Ishikawa (cell line): Measurements from ENCODE around the gene C21orf91.

Source experiments
- CEBPB ChIP-seq: IDR thresholded peaks from 2 replicates; pipeline ENCODE4 v1.6.1; 2012
- EP300 ChIP-seq: IDR thresholded peaks from 2 replicates; pipeline ENCODE4 v1.6.1; 2012; ENCODE audit warnings: borderline replicate concordance
- MAX ChIP-seq: IDR thresholded peaks from 2 replicates; pipeline ENCODE4 v1.6.1; 2012
- NFIC ChIP-seq: IDR thresholded peaks from 2 replicates; pipeline ENCODE4 v1.6.1; 2012
- TAF1 ChIP-seq: IDR thresholded peaks from 2 replicates; pipeline ENCODE4 v1.6.1; 2012; ENCODE audit warnings: low read depth, mild to moderate bottlenecking
- TCF12 ChIP-seq: IDR thresholded peaks from 2 replicates; pipeline ENCODE4 v1.6.1; 2012; ENCODE audit warnings: low read depth
- YY1 ChIP-seq: IDR thresholded peaks from 2 replicates; pipeline ENCODE4 v1.6.1; 2012; ENCODE audit warnings: low read depth

GRCh38 chr21:17746920-17747319, 72.2 kb downstream of the C21orf91 start:
- no peak for TF ChIP-seq CEBPB
- TF ChIP-seq YY1, result no peak
- no peak for TF ChIP-seq NFIC
- no peak for TF ChIP-seq EP300
- TF ChIP-seq TCF12, result no peak
- TF ChIP-seq TAF1, result no peak
- TF ChIP-seq MAX, result no peak
